RKO (cell line): ENCODE measurements around the gene GZMM.
A peak's percentile ranks its signal among the peaks of the same experiment; 100 is the strongest.

Experiments
- DNase-seq: peaks from one replicate; pipeline ENCODE4 v3.0.0-alpha.2; 2016; ENCODE audit warnings: low spot score

GZMM gene

DNA sequence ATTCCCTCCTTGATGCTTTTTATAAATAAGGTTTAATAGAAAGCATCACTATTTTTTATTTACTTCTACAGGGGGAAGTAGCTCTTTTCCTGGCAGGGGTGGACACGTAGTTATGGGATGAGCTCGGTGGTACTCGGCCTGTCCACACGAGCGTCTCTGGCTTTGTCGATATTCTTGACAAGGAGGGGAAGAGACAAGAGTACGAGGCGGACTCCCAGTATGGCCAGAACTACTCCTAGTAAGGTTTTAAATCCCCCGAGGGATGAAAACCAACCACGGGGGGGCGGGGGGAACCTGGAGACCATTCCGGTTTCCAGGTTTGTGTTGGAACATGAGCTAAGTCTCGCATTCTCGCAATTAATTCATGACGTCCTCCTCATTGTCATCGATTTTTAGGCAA is 23.0 kb downstream of the GZMM start:
- DNase-seq: no peak

DNA sequence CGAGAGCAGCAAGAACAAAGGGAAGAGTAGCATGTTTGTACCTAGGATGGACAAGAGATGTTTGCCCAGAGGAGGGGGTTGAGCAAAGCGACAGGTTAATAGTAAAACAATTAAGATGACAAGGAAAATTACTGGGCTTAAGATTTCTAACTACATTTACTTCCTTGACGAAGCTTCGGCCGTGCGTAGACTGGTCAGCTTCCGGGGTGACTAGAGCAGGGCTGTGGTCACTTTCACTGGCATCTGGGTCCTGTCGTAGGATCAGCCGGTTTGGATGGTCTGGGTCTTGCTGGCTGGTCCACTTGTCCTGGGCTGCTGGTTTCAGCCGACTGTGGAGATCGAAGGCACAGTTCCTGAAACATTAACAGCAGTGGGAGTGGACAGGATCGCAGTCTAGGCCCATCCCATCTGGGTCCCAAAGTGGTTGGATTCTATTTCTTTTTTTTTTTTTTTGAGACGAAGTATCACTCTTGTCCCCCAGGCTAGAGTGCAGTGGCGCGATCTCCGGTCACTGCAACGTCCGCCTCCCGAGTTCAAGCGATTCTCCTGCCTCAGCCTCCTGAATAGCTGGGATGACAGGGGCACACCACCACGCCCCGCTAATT is 23.5 kb downstream of the GZMM start:
- DNase-seq: no peak

DNA sequence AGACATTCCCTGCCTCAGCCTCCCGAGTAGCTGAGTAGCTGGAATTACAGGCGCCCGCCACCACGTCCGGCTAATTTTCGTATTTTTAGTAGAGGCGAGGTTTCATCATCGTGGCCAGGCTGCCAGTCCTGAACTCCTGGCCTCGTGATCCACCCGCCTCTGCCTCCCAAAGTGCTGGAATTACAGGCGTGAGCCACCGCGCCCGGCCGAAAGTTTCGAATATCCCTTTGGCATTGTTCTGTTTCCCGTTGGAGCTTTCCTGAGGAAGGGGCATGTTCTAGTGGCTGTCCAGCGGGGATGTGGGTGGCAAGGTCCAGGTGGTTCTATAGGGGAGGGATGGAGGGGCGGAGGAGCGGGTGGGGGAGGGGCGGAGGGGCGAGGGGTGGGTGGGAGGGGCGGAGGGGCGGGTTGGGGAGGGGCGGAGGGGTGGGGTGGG is 26.4 kb downstream of the GZMM start:
- no peak for DNase-seq

DNA sequence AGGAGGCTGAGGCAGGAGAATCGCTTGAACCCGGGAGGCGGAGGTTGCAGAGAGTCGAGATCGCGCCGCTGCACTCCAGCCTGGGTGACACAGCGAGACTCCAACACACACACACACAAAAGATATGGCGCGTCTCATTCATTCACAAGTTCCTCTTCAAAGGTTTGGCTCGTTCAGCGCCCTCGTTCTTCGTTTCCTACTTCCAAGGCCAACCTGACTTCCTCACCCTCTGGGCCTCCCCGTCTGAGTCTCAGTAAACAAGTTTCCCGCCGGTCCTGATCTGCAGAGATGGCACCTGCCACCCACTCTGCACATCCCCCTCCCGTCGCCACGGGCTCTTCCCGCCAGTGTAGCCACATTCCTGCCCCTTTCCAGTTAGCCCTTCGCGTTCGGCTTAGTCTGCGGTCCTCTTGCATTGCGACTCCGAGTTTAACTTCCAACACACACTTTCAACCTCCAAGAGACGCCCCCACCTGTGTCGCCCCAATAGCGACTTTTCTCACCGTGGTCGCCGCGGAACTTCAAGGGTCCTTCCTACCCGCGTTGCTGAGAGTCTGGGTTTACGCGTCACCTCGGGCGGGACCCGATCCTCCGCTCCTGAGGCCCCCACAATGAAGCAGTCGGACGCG is 27.2 kb downstream of the GZMM start:
- DNase-seq: peak; percentile 77

DNA sequence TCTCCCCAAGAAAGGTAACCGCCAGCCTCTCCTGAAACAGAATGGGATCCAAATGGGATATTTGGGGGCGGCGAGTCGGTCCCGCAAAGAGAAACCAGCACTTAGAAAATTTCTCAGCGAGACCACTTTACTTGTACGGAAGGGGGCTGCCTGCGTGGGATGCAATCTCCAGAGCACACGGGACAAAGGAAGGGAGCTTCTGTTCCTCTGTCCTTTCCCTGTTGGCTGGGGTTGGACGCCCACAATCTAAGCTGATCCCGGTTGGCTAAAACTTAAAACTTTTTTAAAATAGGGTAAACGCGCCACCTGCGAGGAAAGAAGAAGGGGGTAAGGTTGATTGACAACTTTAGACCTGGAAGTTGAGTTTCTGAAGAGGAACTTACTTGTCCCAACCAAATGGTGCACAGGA is 27.7 kb downstream of the GZMM start:
- peak; percentile 76 for DNase-seq

DNA sequence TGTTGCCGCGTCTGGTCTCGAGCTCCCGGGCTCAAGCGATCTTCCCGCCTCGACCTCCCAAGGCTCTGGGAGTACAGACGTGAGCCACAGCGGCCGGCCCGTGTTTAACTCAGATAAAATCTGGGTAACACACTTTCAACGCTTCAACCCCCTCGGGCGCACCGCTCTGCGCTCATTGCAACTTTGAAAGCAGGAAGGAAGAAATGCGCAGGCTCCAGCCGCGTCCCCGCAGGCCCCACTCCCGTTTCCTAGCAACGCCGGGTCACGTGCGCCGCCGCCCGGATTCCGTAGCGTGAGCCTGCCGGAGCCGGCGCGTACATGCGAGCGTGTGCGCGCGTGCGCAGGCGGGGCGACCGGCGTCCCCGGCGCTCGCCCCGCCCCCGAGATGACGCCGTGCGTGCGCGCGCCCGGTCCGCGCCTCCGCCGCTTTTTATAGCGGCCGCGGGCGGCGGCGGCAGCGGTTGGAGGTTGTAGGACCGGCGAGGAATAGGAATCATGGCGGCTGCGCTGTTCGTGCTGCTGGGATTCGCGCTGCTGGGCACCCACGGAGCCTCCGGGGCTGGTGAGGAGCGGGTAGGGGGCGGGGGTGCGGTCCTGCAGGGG is 28.4 kb downstream of the GZMM start, which contains the start of gene BSG:
TSS of gene BSG (plus strand) at position 457 of the 603 bp plus-strand sequence. CDS start at position 496, 39 bp downstream.
- DNase-seq: peak; percentile 98

DNA sequence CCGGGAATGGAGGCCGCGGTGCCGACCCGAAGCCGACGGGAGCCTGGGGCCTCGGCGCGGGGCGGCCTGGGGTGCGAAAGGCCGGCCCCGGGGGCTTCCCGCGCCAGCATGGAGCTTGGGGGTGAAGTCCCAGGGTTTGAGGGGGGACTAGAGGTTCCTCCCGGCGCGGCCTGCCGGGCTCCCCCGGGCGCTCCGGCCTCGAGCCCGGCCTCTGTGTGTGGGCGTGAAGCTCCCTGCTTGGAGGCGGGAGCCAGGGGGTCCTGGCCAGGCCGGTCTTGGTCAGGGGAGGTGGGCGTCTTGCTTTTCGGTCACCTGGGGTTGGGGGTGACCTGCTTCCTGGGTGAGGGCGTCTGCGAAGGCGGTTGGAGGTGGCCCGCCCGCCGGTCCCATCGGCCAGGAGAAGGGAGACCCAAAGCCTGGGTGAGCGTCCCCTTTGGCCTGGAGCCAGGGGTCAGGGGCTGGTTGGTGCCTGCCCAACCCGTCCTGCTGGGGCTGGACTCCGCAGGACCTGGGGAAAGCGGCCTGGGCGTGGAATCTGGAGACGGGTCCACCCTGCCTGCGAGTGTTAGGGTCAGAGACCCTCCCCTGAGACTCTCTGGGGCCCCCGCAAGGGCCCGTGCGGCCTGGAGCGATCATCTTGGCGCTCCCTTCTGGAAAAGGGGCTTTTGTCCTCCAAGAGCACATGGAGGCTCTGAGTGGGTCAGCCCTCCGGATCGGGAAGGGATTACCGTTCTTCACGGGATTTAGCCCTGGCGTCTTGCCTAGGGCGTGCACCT is 29.1 kb downstream of the GZMM start:
- peak; percentile 60 for DNase-seq

DNA sequence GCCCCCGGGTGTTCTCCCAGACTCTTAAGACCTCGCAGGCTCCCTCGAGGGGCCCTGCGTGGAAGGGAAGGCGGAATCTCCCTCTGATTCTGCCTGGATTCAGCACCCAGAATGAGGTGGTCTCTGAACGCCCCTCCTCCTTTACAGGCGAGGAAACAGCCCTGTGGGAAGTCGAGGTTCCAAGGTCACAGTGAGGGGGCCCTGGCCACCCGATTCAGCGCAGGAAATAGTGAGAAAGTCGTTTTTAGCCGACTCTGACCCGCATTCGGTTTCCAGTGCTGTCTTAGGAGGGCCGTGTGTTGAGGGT is 29.6 kb downstream of the GZMM start:
- no peak for DNase-seq

DNA sequence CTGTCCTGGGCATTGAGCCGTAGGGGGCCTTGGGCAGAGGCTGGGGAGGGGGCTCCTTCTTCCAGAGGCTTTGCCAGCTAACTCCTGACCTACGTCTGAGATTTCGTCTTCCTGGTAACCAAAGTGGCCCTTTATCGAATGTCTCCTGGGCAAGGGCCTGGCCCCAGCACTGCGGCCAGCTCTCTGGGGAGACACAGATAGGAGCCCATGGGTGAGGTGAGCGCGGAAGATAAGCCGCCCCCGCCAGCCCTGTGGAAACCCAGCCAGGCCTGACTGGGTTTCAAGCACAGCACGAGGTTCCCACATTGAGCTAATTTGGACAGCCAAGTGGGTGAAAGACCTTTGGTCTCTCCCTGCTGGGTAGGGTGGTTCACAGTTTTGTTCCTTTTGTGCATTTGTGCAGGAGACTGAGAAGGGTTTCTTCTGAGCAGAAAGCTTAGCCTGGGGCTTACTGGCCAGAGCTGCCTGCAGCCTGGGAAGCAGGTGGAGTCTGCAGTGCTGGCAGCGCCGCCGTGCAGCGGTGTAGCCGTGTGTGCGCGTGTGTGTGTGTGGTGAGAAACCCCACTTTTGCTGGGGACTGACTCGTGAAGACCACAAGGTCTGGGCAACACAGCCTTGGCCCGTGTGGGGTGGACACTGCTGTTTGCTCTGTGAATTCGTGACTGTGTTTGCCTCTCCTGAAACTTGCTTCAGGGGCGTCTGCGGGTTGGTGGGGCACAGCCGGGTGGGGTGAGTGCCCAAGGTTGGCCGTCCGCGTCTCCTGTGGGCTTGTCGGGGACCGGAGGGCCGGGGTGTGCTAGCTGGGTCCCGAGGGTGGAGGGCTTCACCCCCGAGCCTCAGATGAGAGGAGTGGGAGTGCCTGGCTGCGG is 31.0 kb downstream of the GZMM start:
- DNase-seq: no peak

DNA sequence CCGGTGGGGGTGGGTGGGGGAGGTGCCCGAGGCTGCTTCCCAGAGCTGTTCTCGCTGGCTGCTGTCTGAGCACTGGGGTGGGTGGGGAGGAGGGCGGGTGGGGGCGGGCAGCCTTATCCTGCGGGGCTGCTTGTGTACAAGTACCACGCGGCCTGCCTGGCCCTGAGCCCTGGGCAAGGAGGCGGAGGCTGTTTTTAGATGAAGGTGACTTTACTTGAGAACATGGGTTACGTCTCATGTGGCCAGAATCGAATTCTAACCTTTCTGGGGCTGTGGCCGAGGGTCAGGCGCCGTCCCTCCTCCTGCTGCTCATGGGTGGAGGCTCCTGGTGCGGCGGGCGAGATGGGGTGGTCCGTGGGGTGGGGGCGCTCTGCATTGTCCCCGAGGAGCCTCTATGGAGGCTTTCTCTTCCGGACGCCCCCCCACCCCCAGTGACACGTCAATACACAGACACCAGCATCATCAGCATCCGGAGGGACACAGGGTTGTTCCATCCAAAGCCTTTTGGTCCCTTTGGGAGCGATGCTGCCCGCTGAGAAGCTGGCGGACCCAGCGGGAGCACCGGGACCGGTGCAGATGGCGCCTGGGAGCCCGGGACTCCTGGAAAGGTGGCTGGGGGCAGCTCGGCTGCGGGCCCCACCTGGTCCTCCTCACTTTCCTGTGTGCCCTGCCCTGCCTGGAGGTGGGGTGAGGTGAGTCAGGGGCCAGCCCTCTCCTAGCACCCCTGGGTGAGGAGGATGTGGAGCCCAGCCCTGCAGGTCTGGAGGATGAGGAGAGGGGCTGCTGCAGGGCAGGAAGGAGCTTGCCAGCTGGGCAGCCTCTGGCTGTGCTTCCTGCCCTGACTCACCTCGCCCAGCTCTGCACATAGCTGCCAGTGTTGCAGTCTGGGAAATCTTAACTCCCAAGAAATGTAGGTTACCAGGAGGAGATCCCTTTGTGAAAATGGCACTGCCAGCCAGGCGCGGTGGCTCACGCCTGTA is 32.0 kb downstream of the GZMM start:
- DNase-seq: peak; percentile 65

DNA sequence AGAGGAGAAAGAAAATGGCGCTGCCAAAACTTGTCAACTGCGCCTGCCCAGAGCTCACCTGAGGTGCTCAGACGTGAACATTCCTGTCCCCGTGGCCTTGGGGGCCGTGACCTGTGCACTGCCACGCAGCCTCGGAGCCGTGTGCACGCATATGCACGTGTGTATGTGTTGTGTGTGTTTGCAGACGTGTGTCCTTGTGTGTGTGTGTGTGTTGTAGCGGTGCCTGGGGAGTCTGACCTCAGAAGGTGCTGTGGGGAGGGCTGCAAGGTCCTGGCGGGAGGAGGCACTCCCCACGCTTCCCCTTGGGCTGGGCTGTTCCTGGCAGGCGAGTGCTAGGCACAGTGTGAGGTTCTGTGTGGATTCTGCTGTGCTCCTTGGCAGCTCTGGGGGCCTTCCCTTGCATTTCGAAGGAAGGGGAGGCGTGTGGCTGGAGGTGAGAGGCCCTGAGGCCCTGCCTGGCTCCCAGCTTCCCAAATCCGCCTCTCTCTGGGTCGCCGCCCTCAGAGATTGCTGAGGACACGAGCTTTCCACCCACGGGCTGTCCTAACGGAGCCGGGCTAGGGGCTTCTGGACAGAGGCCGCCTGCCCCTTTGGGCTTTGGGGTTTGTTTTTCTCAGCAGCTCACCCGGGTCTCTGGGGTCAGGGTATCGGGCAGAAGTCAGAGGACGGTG is 33.0 kb downstream of the GZMM start:
- DNase-seq: no peak

DNA sequence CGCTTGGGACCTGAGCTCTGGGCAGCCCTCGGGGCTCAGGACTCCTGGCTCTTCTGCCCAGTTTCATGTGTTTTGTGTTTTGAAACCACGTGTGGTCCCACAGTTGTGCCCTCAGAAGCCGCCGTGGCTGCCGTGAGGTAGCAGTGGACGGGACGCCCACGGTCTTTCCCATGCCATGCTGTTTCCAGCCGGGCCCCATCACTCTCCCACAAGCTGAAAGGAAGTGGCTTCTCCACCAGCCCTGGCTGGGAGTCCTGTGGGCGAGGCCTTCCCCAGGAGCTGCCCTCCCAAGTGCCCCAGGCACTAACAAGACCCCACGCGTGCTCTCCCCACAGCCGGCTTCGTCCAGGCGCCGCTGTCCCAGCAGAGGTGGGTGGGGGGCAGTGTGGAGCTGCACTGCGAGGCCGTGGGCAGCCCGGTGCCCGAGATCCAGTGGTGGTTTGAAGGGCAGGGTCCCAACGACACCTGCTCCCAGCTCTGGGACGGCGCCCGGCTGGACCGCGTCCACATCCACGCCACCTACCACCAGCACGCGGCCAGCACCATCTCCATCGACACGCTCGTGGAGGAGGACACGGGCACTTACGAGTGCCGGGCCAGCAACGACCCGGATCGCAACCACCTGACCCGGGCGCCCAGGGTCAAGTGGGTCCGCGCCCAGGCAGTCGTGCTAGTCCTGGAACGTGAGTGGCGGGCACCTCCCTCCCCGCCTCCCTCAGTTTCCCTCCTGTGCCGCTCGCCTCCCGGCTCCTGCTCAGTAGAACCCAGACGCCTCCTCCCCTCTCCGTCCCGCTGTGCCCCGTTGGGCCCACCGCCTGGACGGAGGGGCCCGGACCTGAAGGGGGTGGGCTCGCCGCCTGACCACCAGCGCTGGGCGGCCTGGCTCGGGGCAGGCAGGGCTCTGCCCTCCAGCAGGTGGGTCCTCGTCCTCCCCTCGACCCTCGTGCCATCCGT is 33.9 kb downstream of the GZMM start:
- DNase-seq: no peak

DNA sequence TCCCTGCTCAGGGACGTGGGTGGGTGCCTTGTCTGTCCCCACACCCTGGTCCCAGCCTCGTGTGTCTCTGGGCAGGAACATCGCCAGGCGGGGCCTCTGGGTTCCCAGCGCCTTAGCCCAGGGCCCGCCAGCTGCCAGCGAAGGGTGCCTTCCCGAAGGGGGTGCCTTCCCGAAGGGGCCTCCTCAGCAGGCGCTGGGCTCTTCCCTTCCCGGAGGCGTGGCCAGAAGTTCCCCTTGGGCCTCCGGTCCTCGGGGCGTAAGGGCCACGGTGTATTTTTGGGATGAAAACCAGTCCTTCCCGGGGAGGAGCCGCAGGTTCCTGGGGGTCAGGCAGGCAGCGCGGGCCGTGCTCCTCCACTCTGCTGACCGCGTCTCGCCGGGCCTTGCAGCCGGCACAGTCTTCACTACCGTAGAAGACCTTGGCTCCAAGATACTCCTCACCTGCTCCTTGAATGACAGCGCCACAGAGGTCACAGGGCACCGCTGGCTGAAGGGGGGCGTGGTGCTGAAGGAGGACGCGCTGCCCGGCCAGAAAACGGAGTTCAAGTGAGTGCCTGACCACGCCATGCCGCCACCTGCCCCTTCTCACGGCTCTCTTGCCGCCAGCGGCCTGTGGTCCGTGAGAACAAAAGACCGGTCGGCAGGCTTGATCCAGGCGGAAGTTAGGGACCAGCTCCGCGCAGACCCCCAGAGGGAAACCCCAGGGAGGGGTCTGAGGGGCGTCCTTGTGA is 35.4 kb downstream of the GZMM start:
- DNase-seq: no peak

DNA sequence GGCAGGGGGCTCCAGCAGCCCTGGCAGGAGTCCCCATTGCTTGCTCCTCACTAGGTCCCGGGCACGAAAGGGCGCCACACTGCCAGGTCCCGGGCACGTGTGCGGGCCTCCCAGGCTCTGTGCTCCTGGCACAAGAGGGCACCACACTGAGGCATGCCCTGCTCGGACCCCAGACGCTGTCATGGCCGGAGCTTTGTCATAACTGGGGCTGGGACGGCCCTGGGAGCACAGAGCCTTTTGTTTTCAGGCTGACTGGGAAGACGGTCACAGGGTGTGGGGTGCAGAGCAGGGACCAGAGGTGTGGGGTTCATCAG is 35.9 kb downstream of the GZMM start:
- no peak for DNase-seq

DNA sequence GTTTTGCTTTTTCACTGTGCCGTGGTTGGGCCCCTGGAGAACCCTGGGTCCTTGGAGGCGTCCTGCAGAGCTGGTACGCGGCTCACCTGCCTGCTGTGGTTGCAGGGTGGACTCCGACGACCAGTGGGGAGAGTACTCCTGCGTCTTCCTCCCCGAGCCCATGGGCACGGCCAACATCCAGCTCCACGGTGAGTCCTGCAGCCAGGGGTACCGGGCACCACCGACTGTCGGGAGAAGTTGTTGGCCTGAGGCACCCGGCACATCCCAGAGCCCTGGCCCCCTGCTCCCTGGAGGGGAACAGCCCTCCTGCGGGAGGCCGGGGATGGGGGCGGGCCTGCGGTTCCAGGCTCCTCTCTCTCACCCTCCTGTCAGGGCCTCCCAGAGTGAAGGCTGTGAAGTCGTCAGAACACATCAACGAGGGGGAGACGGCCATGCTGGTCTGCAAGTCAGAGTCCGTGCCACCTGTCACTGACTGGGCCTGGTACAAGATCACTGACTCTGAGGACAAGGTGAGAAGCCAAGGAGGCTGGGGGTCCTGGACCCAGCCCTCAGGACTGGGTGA is 36.5 kb downstream of the GZMM start:
- no peak for DNase-seq

DNA sequence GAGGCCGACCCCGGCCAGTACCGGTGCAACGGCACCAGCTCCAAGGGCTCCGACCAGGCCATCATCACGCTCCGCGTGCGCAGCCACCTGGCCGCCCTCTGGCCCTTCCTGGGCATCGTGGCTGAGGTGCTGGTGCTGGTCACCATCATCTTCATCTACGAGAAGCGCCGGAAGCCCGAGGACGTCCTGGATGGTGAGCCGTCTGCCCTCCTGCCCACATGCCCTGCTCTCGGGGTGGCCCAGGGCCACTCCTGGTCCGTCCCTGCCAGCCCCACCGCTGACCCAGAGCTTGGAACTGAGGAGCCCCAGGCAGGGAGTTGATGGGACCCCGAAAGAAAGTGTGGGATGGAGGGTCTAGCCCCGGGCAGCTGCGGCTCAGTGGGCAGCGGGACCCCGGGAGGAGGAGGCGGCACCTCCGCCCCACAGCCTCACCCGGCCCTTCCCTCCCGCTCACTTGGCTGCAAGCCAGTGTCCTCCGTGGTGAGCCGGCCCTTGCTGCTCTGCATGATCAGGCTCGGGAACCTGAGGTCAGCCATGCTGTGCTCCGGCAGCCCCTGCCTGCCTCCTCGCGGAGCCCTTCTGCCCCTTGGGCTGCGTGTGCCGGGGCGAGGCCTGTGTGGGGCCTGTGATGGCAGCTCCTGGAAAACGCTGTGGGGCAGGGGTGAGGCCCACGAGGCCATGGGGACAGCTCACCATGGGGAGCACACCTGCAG is 37.7 kb downstream of the GZMM start:
- no peak for DNase-seq

DNA sequence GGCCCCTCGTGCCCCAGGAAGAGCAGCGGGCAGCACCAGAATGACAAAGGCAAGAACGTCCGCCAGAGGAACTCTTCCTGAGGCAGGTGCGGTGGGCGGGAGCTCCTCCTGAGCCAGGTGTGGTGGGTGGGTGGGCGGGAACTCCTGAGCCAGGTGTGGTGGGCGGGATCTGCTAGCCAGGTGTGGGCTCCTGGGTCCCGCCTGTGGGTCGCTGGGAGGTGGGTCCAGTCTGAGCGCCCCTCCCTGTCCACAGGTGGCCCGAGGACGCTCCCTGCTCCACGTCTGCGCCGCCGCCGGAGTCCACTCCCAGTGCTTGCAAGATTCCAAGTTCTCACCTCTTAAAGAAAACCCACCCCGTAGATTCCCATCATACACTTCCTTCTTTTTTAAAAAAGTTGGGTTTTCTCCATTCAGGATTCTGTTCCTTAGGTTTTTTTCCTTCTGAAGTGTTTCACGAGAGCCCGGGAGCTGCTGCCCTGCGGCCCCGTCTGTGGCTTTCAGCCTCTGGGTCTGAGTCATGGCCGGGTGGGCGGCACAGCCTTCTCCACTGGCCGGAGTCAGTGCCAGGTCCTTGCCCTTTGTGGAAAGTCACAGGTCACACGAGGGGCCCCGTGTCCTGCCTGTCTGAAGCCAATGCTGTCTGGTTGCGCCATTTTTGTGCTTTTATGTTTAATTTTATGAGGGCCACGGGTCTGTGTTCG is 38.8 kb downstream of the GZMM start:
- DNase-seq: peak; percentile 49
